Hematopoietic multipotent progenitor cell treated with erythropoietin and hydrocortisone succinate and interleukin-3 and kit ligand, for 6 days (in vitro differentiated cells): ENCODE data around the gene HLCS.

Experiments
- DNase-seq: peaks from one replicate; pipeline ENCODE4 v3.0.0-alpha.2; 2015

The HLCS gene

DNA sequence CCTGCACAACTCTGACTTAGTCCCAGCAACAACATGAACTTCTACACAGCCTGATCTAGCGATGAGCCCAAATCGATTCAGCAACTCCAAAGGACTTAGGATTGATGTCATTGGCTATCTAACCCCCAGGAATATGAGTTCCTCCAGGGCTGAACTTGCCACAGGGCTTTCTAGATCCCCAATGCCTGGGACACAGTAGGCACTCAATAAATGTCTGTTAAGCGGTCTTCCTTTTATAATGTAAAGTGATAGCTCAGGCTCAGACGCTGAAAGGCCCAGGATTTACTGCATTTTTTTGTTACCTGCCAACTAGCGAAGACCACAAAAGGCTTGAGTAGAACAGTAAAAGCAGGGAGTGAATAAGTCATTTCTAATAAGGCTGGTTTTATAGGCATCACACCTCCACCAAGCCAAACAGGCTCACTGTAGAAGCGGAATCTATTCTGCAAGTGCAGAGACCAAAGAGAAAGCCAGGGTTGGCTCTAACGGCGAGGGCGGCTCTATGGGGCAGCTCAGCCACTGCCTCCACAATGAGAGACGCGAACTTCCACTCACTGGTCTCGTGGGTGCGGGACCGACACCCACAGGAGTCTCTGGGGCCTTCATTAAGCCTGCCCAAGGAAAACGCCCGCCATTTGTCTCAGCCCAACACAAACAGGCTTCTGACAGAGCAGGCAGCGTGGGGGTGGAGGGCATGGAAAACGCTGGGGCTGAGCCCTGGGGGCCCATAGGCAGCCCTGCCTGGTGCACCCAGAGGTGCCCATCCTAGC lies 52.0 kb downstream of the HLCS start:
- no peak for DNase-seq

DNA sequence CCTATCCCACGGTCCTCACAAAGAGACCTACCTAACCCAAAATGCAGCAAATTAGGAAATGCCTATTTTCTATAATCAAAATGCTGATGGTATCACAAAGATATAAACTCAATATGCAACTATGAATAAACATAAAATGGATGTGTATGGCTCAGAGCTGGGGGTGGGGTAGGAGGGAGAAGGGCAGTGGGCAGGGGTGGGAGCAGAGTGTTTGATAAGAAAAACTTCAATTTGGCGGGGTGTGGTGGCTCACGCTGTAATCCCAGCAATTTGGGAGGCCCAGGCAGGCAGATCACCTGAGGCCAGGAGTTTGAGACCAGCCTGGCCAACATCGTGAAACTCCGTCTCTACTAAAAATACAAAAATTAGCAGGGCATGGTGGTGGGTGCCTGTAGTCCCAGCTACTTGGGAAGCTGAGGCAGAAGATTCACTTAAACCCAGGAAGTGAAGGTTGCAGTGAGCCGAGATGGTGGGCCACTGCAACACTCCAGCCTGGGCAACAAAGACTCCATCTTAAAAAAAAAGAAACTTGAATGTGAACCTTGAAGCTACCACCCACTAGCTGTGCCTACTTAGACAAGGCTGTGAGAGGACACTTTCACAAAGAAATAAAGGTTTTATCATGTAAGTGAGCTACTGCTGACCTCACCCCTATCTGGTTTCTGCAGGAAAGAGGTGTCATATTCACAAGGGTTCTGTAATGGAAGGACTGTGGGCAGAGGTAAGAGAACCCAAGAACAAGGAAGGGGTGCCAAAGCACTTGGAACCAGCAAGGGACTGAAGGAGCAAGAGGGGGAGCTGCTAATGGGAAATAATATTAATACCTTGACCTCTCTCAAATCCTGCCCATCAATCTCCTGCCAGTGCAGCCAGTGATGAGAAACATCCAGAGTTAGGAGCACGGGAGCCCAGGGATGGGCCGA lies 53.0 kb downstream of the HLCS start:
- no peak for DNase-seq

DNA sequence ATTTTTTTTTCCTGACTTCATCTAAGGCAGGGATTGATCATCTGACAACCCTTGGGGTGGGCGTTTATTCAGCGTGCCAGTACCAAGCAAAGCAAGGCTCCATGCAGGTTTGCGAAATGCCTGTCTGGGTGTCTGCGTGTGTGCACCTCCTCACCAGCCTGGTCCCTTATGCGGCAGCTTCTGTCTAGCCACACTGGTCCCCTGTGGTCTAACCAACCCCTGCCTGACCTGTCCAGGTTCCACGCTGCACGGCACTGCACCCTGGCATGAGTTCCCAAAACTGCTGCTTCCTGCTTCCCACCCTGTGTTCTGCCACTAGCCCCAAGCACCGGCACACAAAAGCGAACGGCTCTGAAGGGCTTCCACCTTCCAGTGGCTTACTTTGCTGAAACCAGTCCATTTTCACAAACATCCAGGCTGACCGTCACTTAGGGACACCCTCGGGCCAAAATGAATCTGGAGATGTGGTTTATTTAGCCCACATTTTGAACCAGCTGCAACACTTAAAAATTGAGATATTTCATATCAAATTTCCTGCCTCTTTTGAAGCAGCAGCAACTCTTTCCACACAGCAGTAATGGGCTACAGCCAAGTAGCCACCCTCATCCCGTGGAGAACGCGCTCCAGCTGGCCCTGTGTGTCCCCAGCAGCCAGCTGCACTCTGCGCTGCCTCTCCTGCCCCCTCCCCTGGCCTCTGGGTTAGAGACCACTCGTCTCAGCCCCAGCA lies 55.7 kb downstream of the HLCS start:
- DNase-seq: no peak

DNA sequence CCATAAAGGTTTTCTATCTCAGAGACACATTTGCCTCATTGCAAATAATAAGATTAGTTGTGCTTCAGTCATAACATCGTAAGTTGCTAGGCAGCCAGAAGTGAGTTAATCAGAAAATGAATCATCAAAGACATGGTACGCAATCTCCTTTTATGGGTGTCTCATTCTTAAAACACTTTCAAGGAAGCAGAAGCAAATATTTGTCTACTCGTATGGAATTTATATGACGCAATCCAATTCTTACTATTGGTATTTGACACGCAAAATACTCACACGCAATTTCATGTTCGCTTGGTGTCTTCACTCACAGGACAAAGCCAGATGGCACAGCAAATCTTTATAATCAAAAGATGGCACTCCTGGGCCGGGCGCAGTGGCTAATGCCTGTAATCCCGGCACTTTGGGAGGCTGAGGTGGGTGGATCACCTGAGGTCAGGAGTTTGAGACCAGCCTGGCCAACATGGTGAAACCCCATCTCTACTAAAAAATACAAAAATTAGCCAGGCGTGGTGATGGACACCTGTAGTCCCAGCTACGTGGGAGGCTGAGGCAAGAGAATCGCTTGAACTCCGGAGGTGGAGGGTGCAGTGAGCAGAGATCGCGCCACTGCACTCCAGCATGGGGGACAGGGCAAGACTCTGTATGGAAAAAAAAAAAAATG lies 56.4 kb downstream of the HLCS start:
- DNase-seq: no peak

DNA sequence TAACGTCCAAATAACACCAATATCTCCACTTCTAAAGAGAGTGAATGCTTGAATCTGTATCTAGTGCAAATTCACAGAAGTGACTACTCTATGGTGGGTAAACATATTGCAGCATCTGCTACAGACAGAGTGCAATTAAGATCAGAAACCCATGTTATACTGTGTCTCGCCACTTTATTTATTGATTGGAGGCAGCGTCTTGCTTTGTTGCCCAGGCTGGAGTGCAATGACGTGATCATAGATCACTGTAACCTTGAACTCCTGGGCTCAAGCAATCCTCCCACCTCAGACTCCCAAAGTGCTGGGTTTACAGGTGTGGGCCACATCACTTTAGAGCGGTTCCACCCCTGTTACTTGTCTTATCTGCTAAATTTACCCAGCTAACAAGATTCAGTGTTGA lies 57.0 kb downstream of the HLCS start:
- DNase-seq: no peak

DNA sequence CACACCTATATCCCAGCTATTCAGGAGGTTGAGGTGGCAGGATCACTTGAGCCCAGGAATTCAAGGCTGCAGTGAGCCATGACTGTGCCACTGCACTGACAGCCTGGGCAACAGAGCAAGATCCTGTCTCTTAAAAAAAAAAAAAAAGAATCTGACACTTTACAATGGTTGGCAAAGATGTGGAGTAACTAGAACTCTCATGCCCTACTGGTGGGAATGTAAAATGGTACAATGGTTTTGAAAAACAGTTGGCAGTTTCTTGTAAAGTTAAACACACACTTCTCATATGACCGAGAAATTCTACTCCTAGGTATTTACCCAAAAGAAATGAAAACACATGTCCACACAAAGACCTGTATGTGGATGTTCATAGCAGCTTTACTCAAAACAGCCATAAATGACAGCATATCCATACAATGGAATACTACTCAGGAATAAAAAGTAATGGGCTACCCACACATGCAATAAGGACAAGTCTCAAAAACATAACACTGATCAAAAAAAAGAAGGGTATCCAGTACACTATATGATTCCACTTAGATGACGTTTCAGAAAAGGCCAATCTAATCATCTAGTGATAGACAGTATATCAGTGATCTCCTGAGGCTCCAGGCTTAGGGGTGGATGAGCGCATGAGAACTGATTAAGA lies 58.1 kb downstream of the HLCS start:
- DNase-seq: no peak

DNA sequence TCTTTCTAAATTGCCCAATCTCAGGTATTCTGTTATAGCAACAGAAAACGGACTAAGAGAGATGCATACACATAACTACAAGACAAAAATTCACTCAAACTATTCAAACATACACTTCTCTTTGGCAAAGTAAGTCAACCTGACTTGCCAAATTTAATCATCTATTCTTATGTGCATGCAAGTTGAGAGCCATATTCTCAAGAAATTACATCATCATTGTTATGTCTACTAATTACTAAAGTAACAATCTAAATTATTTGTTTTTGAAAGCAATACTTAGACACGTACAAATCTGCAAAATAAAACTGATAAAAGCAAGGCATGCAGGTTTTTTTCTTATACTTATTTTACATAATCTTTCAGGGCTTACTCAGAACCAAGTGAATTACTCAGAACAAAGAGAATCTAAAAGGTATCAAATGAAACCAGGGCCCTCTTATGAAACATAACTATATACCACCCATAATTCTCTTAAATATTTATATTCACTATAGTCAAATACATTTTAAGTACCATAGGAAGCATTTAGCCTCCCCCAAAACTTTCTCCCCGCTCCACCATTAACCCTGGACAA lies 62.3 kb downstream of the HLCS start:
- DNase-seq: no peak

DNA sequence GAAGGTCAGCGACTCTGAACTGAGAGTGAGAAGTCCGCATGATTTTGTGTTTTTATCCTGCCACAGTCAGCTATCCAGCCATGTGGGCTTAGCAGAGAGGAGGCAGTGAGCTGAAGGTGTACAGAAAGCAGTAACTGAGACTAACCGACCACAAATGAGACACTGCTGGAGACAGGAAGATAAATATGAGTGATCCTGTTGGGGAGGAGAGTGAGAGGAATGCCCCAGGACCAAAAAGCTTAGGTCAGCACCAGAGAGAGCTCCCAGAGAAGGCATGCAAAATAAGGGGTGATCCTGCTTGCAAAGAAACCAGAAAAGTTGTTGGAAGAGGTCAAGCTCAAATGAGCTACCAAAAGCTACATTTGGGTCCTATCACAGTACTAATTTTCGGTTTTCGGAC lies 63.7 kb downstream of the HLCS start:
- no peak for DNase-seq

DNA sequence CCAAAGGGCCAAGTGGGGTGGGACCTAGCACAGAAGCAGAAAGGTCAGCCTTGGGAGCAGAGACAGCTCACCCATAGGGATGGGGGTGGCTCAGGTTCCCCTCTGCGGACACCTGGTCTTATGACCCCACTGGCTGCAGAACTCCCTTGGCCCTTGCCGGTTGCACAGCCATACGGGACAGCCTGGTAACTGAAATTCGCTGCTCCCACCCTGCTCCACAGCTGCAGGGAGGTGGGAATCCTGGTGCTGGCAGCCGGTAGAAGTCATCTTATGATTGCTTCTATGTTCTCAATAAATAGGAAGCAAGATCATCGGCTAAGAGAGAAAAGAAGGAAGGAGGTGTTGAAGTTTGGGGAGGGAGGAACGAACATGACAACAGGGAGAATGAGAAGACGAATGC lies 64.1 kb downstream of the HLCS start:
- no peak for DNase-seq

DNA sequence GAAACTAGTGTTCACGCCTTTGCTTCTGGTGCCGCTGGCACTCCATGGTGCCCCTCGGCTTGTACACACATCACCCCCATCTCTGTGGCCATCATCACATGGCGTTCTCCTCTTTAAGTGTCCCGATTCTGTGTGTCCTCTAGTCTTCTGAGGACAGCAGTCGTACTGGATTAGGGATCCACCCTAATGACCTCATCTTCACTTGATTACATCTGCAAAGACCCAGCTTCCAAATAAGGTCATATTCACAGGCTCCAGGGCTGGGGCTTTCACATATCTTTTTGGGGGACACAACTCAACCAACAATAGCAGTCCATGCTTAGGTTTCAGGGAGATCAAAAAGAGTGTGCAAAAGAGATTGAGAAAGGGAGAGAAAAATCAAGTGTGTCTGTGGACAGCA lies 64.9 kb downstream of the HLCS start:
- no peak for DNase-seq

DNA sequence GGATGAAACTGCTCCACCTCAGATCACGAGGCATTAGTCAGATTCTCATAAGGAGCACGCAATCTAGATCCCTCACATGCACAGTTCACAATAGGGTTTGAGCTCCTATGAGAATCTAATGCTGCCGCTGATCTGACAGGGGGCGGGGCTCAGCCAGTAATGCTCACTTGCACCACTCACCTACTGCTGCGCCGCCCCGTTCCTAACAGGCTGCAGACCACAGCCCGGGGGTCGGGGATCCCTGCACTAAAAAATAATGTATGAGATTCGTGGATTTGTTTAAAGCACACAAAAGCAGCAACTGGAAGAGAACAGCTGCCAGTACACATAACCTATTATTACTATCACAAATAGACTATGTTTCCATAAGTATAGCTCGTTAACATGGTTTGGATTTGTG lies 72.9 kb downstream of the HLCS start:
- no peak for DNase-seq

DNA sequence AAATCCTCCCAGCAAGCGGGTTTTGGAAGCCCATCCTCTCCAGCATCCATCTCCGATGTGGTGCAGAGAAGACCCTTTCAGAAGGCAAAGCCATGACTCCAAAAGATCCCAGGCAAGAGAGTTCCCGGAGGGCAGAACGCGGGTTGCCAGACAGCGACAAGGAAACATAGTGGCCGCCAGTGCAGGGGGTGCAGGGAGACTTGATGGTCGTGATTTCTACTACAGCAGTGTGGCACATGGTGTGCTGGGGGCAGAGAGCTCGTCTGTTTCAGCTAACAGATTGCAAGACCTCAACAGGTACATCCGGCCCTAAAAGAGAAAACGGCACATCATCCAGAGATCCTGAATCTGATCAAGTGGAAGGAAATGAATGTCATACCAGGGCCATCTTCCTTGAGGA lies 74.3 kb downstream of the HLCS start:
- no peak for DNase-seq

DNA sequence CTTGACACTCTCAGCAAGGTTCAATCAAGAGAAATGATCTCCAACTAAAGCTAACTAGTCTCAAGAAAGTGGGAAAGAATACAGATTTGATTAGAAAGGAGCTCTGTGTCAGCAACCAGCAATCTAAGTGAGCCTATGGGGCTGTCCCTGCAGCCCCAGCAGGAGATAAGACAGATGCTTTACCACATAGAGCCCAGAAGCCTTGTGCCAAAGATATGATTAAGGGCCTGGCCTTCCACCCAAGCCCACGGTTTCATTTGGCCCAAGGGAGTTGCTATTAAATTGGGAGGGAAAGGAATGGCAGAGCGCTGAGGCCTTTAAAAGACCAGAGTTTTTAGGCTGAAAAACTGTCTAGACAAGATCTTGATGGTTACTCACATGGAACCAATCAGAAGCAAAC lies 74.8 kb downstream of the HLCS start:
- DNase-seq: peak; percentile 89

DNA sequence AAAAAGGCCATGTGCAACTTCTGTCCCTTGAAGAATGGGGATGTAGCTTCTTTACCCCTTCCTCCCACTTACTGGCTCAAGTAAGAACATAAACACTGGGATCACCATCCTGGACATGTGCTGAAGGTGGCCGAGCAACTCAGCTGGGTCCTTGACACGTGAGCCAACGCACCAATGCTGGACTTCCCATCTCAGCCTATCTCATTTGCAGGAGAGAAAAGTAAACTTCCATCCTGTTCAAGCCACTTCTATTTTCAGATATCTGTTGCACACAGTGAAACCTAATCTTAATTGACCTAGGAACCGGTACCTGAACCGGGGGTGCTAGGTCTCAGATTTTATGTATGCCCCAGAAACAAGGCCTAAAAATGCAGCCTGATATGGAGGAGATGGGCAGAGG lies 75.3 kb downstream of the HLCS start:
- no peak for DNase-seq

DNA sequence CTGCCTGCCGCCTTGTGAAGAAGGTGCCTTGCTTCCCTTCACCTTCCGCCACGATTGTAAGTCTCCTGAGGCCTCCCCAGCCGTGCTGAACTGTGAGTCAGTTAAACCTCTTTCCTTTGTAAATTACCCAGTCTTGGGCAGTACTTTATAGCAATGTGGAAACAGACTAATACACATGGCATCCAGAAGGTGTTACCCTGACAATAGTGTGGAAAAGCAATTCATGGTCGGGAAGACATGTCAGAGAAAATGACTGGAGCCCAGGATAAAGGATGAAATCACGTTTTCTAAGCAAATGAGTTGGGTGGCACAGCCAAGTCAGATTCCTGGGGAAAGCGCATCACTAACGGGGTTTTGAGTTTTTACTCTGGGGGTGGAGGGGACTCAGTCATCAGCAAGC lies 76.4 kb downstream of the HLCS start:
- no peak for DNase-seq

DNA sequence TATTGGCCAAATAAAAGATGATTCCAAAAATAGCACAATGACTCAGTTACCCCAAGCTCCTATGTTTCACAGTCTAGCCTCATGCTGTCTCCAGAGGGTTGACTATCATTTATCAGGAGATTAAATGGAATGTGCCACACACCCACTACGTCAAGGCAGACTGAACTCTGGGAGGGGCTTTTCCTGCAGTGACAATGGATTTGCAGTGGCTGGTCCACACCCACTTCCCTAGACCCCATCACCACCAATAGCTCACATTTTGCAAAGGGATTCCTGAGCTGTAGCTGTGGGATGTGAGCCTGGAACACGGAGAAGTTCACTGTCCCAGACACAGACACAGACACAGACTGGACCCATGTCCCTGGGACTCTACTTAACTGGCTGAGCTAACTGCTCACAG lies 77.1 kb downstream of the HLCS start:
- no peak for DNase-seq

DNA sequence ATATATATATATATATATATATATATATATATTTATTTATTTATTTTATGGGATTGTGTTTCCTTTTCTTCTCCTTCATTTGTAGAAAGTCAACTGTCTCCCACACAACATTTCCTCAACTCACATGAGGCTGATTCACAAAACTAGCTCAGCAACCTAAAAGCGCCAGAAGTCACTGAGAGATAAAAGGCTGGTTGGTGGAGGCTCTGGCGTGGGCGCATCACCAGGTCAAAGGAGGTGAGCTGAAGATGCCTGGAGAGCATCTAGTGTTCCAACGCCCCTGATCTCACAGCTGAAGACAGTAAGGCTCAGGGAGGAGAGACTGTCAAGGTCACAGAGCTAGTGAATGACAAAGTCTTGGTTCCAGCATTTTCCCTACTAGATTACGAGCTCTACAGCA lies 78.0 kb downstream of the HLCS start:
- peak; percentile 20 for DNase-seq

DNA sequence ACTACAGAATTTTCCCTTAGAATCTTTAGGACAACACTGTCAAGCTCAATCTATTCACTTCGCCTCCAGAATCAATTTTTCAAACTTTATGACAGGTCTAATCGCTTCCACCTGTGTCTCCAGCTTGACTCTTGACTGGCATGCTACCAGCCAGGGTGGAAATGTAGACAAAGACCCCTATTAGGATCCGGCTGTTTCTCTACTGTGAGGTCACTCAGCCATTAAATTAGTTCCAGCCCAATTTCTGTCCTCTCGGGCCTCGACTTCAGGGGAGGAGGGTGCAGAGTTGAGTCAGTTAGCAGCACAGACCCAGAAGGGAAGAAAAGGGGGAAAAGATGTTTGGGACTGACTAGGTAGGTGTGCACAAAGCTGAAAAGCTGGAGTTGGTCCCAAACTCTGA lies 78.5 kb downstream of the HLCS start:
- DNase-seq: no peak

DNA sequence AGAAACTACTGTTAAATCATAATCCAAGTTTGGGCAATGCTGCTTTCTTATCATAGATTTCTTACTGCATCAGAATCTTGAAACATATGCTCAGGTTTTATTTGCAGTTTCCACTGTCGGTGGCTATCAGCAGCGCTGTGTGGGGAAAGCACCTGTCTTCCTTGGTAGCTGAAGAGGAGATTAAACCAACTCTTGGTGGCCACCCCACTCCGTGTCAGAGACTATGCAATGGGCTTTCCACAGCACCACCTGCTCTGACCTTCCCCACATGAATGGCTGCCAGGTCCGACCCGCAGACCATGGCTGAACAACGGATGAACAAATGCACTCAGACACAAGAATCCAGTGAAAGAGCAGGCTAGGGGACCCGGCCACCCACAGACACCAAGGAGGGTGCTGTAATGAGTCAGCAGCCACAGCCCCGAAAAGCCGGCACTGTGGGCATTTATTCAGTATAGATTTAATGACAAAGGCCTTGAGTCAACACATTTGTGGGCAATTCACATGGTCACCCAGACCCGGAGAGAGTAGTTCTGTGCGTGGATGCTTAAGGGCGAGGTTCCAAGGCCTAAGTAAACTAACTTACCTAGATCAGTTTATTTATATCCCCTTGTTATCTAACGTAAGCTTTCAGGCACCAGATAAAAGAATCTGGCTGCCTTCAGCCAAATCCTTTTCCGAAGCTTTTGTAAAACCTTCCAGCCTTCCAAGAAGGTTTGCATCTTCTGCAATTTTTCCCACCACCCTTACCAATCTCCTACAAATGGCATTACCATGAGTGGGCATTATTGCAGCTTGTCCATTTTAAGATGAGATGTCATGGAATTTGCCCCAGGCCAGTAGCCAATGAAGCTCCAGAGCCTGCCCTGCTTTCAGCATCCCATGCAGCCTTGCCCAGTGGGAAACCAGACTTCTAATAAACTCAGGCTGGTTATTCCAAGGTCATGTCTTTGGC lies 82.7 kb downstream of the HLCS start:
- DNase-seq: no peak

DNA sequence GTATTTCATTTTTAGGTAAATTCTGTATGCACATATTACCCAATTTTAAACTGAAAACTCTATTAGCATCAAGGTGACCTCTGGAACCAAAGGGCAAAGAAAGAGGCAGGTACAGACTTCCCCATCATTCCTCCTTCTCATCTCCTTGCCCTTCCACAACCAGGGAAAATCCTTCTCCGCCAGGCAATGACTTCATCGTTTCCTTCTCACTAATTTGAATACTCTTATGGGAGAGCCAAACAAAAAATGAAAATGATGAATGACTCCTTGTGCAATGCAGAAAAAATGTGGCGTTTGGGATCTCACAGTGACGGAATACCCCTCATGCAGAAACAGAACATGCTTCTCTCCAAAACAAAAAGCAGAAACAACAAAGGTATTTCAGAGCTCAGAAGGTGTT lies 83.7 kb downstream of the HLCS start:
- no peak for DNase-seq

DNA sequence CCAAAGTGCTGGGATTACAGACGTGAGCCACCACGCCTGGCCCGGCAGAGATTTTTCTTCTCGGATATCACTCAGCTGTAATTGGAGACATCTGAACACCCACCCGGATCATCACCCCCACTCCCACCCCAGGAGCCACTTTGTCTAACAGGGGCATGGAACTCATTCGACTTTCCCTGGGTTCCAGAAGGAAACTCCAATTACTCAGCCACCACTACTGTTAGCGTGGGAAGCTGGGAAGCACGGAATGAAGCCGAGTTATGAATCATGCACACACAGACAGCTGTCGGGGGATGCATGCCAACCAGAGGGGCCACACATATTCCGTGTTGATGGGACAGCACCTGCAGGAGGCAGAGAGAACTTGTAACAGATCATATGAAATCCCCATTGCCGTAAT lies 85.2 kb downstream of the HLCS start:
- DNase-seq: no peak
